HG02852 (cell line): ENCODE data around the gene CEP72.
"Not testable (repeated sequence)": the region's sequence is repeated elsewhere in the genome, so short reads cannot be mapped to it uniquely, and the experiment has no call there.

ENCODE experiments used
- ATAC-seq: cut with Tn5 transposase; IDR thresholded peaks from one replicate; pipeline ENCODE4 v1.9.1; 2021; ENCODE audit warnings: mild to moderate bottlenecking, moderate library complexity; ENCODE audit not compliant: unreplicated experiment

CEP72 gene

GRCh38 chr5:597871-598563 is 14.1 kb upstream of the CEP72 start:
- no peak for ATAC-seq

GRCh38 chr5:598564-598890 is 13.6 kb upstream of the CEP72 start:
- ATAC-seq = no peak

- no peak for ATAC-seq
Measured at GRCh38 chr5:600886-601541, 11.1 kb upstream of the CEP72 start.

- ATAC-seq = no peak
Measured at GRCh38 chr5:601771-602465, 10.2 kb upstream of the CEP72 start.

- no peak for ATAC-seq
Measured at GRCh38 chr5:602466-603035, 9.6 kb upstream of the CEP72 start.

- ATAC-seq = no peak
Measured at GRCh38 chr5:603081-603998, 8.8 kb upstream of the CEP72 start.

- no peak for ATAC-seq
Measured at GRCh38 chr5:604391-604831, 7.7 kb upstream of the CEP72 start.

GRCh38 chr5:605090-605489 is 7.0 kb upstream of the CEP72 start:
- not testable (repeated sequence) for ATAC-seq

GRCh38 chr5:606061-606460 is 6.1 kb upstream of the CEP72 start:
- ATAC-seq = no peak

- ATAC-seq = no peak
Measured at GRCh38 chr5:606526-607399, 5.4 kb upstream of the CEP72 start.

- ATAC-seq = peak; percentile 52
Measured at GRCh38 chr5:607541-608428, 4.4 kb upstream of the CEP72 start.

- ATAC-seq = no peak
Measured at GRCh38 chr5:608429-609370, 3.4 kb upstream of the CEP72 start.

GRCh38 chr5:609506-609905 is 2.6 kb upstream of the CEP72 start:
- ATAC-seq = no peak

- no peak for ATAC-seq
Measured at GRCh38 chr5:610011-610743, 2.0 kb upstream of the CEP72 start.

- ATAC-seq = no peak
Measured at GRCh38 chr5:610744-611730, 1.1 kb upstream of the CEP72 start.
